ENCODE data around the gene HUWE1. TPM values are rescaled to one million over a fixed set of nuclear protein-coding genes. Genes with fewer than 3 reads are reported as not detected.

Gene HUWE1
- total and polyA plus RNA-seq, 2 donors (not counting 1 experiment from before 2014, with no cell fraction given): 45.2 to 210 TPM

DNA sequence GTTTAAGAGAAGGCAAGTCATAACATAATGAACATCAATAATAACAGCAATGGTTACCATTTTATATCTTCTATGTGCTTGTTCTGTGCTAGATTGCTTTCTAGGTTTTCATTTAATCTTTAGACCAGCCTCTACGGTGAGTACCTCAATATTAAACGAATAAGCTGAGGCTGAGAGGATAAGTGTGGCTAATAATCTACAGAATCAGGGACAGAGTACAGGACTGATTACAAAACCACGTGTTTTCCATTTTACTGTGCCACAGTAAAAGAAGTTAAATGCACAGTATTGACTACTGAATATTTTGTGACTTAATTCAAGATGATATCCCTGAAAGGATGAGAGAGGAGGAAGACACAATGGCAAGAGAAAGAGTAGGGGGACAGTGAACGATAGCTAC, 56.3 kb downstream of the HUWE1 start:
- Histone ChIP-seq H3K4me2 (replicated peaks; ENCODE audit: low read depth, low read length, poor library complexity, severe bottlenecking) (no peak overlapping the region), H3K9ac (ENCODE audit: low read length) (no peak overlapping the region), H3K36me3 (replicated peaks in 1 of 2; ENCODE audit: control extremely low read depth in 1 of 2, control insufficient read depth in 1 of 2, extremely low read depth in 1 of 2, insufficient read depth in 2 of 2, low read length in 1 of 2) (peaks cover 5 to 63% of the 10 kb centered on the region in 2 experiments), H3K27me3 (replicated peaks in 1 of 4; ENCODE audit: control extremely low read depth in 1 of 4, control insufficient read depth in 3 of 4, insufficient read depth in 4 of 4, low read length in 3 of 4) (no peaks in the 10 kb centered on the region), H4K20me1 (ENCODE audit: control insufficient read depth, insufficient read depth, low read length, poor library complexity, severe bottlenecking) (no peaks in the 10 kb centered on the region), H3K4me3 (ENCODE audit: control extremely low read depth in 1 of 5, extremely low read depth in 1 of 5, insufficient read depth in 1 of 5, low read depth in 2 of 5, low read length in 4 of 5) (no peak overlapping the region), H3K27ac (ENCODE audit: low read length in 2 of 2) (no peak overlapping the region), H3K4me1 (ENCODE audit: control insufficient read depth in 2 of 2, insufficient read depth in 2 of 2, low read length in 2 of 2) (no peaks in the 10 kb centered on the region), H3K9me3 (ENCODE audit: control extremely low read depth in 1 of 3, control insufficient read depth in 2 of 3, insufficient read depth in 1 of 3, low read length in 2 of 3) (no peaks in the 10 kb centered on the region), H2AFZ (ENCODE audit: insufficient read depth, low read depth, low read length, poor library complexity, severe bottlenecking) (no peak overlapping the region), H3K79me2 (ENCODE audit: control insufficient read depth, insufficient read depth, low read length) (no peaks in the 10 kb centered on the region)
- ATAC-seq (ENCODE audit: low read depth) (no peak), DNase-seq (no peak)
- no peaks in the 10 kb centered on the region for H3K27me3 Mint-ChIP-seq
- no peak overlapping the region for H3K4me3 Mint-ChIP-seq
- ChIA-PET POLR2A (no interaction called here), CTCF (no interaction called here)
- no CpG with 5 or more reads among the region's 4 CpGs for WGBS (ENCODE audit: insufficient coverage)
- H3K4me1 Mint-ChIP-seq: no peaks in the 10 kb centered on the region
- TF ChIP-seq, protein P1, sequence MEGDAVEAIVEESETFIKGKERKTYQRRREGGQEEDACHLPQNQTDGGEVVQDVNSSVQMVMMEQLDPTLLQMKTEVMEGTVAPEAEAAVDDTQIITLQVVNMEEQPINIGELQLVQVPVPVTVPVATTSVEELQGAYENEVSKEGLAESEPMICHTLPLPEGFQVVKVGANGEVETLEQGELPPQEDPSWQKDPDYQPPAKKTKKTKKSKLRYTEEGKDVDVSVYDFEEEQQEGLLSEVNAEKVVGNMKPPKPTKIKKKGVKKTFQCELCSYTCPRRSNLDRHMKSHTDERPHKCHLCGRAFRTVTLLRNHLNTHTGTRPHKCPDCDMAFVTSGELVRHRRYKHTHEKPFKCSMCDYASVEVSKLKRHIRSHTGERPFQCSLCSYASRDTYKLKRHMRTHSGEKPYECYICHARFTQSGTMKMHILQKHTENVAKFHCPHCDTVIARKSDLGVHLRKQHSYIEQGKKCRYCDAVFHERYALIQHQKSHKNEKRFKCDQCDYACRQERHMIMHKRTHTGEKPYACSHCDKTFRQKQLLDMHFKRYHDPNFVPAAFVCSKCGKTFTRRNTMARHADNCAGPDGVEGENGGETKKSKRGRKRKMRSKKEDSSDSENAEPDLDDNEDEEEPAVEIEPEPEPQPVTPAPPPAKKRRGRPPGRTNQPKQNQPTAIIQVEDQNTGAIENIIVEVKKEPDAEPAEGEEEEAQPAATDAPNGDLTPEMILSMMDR (IDR thresholded peaks at IDR 0.05): no peak
- TF ChIP-seq EZH2 (IDR thresholded peaks at IDR 0.05; ENCODE audit: borderline replicate concordance, insufficient read depth, low read depth, low read length, poor library complexity, severe bottlenecking): no peak
- intact Hi-C loops (cut with micrococcal nuclease): no loop called here
- H3K27ac Mint-ChIP-seq: no peak overlapping the region
- no peaks in the 10 kb centered on the region for H3K9me3 Mint-ChIP-seq (ENCODE audit: insufficient read depth)

DNA sequence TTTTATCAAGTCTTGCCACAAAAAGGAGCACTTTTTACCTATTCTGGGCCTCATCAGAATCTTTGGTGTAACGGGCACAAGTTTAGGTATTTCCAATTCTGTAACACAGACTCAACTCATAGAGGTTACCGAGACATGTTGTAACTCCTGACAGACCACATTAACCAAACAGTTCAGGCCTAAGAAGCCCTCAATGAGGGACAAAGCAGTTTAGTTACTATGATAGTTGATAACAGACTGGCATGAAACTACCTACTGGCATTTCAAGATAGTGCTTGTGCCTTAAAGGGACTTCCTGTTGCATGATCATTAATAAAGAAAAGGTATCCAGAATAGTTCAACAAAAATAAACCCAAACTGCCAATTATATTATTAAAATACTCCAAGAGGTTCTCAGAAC, 64.1 kb downstream of the HUWE1 start:
- H3K27me3 Mint-ChIP-seq: no peaks in the 10 kb centered on the region
- TF ChIP-seq, protein P1 (IDR thresholded peaks at IDR 0.05): no peak
- TF ChIP-seq EZH2 (IDR thresholded peaks at IDR 0.05; ENCODE audit: borderline replicate concordance, insufficient read depth, low read depth, low read length, poor library complexity, severe bottlenecking): no peak
- no peak overlapping the region for H3K4me3 Mint-ChIP-seq
- H3K27ac Mint-ChIP-seq: no peak overlapping the region
- H3K9me3 Mint-ChIP-seq (ENCODE audit: insufficient read depth): no peaks in the 10 kb centered on the region
- POLR2A ChIA-PET: no interaction called here
- no peak for ATAC-seq (ENCODE audit: low read depth)
- Histone ChIP-seq H4K20me1 (ENCODE audit: control insufficient read depth, insufficient read depth, low read length, poor library complexity, severe bottlenecking) (no peaks in the 10 kb centered on the region), H3K4me2 (replicated peaks; ENCODE audit: low read depth, low read length, poor library complexity, severe bottlenecking) (no peak overlapping the region), H3K27ac (ENCODE audit: low read length in 2 of 2) (no peak overlapping the region), H3K36me3 (replicated peaks in 1 of 2; ENCODE audit: control extremely low read depth in 1 of 2, control insufficient read depth in 1 of 2, extremely low read depth in 1 of 2, insufficient read depth in 2 of 2, low read length in 1 of 2) (peaks cover 0 to 56% of the 10 kb centered on the region in 2 experiments), H3K4me1 (ENCODE audit: control insufficient read depth in 2 of 2, insufficient read depth in 2 of 2, low read length in 2 of 2) (no peaks in the 10 kb centered on the region), H3K27me3 (replicated peaks in 1 of 4; ENCODE audit: control extremely low read depth in 1 of 4, control insufficient read depth in 3 of 4, insufficient read depth in 4 of 4, low read length in 3 of 4) (no peaks in the 10 kb centered on the region), H3K79me2 (ENCODE audit: control insufficient read depth, insufficient read depth, low read length) (peaks cover under 1% of the 10 kb centered on the region), H2AFZ (ENCODE audit: insufficient read depth, low read depth, low read length, poor library complexity, severe bottlenecking) (no peak overlapping the region), H3K4me3 (ENCODE audit: control extremely low read depth in 1 of 5, extremely low read depth in 1 of 5, insufficient read depth in 1 of 5, low read depth in 2 of 5, low read length in 4 of 5) (no peak overlapping the region), H3K9ac (ENCODE audit: low read length) (no peak overlapping the region), H3K9me3 (ENCODE audit: control extremely low read depth in 1 of 3, control insufficient read depth in 2 of 3, insufficient read depth in 1 of 3, low read length in 2 of 3) (no peaks in the 10 kb centered on the region)
- CTCF ChIA-PET: no interaction called here
- intact Hi-C loops (cut with micrococcal nuclease): no loop called here
- DNase-seq: no peak
- 100% methylated on average over 1 of the region's 2 CpGs for WGBS (ENCODE audit: insufficient coverage)
- no peaks in the 10 kb centered on the region for H3K4me1 Mint-ChIP-seq
